C4-2B (cell line): ENCODE data around the gene C6orf132.
A peak's percentile ranks its signal among the peaks of the same experiment; 100 is the strongest.

Source experiments
- H3K27ac ChIP-seq: fragments of 450-650 bp; 2 replicates; pipeline ENCODE4 v1.5.1; 2017
- CTCF ChIP-seq: fragments of 450-650 bp; conservative IDR thresholded peaks from 2 replicates; pipeline ENCODE4 v1.5.1; 2017; ENCODE audit warnings: mild to moderate bottlenecking
- ZFX ChIP-seq: fragments of 450-650 bp; IDR thresholded peaks from 2 replicates; pipeline ENCODE4 v1.6.1; 2017

The C6orf132 gene

GRCh38 chr6:42166444-42167141 lies 24.2 kb upstream of the C6orf132 start:
- H3K27ac ChIP-seq = peak overlapping the region; percentile 31
- TF ChIP-seq CTCF = peak; percentile 97
- TF ChIP-seq ZFX = no peak

GRCh38 chr6:42165016-42165415 lies 22.6 kb upstream of the C6orf132 start:
- no peak overlapping the region for H3K27ac ChIP-seq
- TF ChIP-seq ZFX = no peak
- TF ChIP-seq CTCF = no peak

- TF ChIP-seq ZFX (no peak), CTCF (no peak)
- H3K27ac ChIP-seq = no peak overlapping the region
Observed at GRCh38 chr6:42163981-42164380, 21.6 kb upstream of the C6orf132 start.

GRCh38 chr6:42162812-42163211 lies 20.4 kb upstream of the C6orf132 start:
- H3K27ac ChIP-seq = no peak overlapping the region

GRCh38 chr6:42162384-42162783 lies 20.0 kb upstream of the C6orf132 start:
- TF ChIP-seq ZFX (no peak), CTCF (no peak)

More at GRCh38 chr6:42162812-42163211, 20.4 kb upstream of the C6orf132 start:
- no peak for TF ChIP-seq CTCF
- no peak for TF ChIP-seq ZFX

GRCh38 chr6:42159431-42160024 lies 17.1 kb upstream of the C6orf132 start:
- TF ChIP-seq ZFX (no peak), CTCF (no peak)

More at GRCh38 chr6:42162384-42162783, 20.0 kb upstream of the C6orf132 start:
- H3K27ac ChIP-seq = no peak overlapping the region

GRCh38 chr6:42158631-42159030 lies 16.2 kb upstream of the C6orf132 start:
- H3K27ac ChIP-seq = no peak overlapping the region
- no peak for TF ChIP-seq ZFX
- no peak for TF ChIP-seq CTCF

More at GRCh38 chr6:42159431-42160024, 17.1 kb upstream of the C6orf132 start:
- no peak overlapping the region for H3K27ac ChIP-seq
